Iris pigment epithelial cell (primary cell): ENCODE measurements around the gene SKAP1.

Experiments used
- DNase-seq: peaks from one replicate; pipeline ENCODE4 v3.0.0-alpha.2; 2011; ENCODE audit warnings: low read depth

The SKAP1 gene

GRCh38 chr17:48144231-48144630 lies 285.8 kb downstream of the SKAP1 start:
- no peak for DNase-seq

GRCh38 chr17:48143629-48144028 lies 286.4 kb downstream of the SKAP1 start:
- DNase-seq, result no peak

GRCh38 chr17:48139944-48140343 lies 290.1 kb downstream of the SKAP1 start:
- no peak for DNase-seq

GRCh38 chr17:48137656-48138055 lies 292.4 kb downstream of the SKAP1 start:
- DNase-seq, result no peak

GRCh38 chr17:48134912-48135480 lies 295.0 kb downstream of the SKAP1 start:
- no peak for DNase-seq

- DNase-seq, result no peak
These were observed 297.6 kb downstream of the SKAP1 start for GRCh38 chr17:48132385-48132784.

- peak; percentile 48 for DNase-seq
These were observed 298.7 kb downstream of the SKAP1 start for GRCh38 chr17:48131216-48131824.

- no peak for DNase-seq
These were observed 300.0 kb downstream of the SKAP1 start for GRCh38 chr17:48129981-48130380.

- DNase-seq, result no peak
These were observed 301.6 kb downstream of the SKAP1 start for GRCh38 chr17:48128400-48128799.

DNA sequence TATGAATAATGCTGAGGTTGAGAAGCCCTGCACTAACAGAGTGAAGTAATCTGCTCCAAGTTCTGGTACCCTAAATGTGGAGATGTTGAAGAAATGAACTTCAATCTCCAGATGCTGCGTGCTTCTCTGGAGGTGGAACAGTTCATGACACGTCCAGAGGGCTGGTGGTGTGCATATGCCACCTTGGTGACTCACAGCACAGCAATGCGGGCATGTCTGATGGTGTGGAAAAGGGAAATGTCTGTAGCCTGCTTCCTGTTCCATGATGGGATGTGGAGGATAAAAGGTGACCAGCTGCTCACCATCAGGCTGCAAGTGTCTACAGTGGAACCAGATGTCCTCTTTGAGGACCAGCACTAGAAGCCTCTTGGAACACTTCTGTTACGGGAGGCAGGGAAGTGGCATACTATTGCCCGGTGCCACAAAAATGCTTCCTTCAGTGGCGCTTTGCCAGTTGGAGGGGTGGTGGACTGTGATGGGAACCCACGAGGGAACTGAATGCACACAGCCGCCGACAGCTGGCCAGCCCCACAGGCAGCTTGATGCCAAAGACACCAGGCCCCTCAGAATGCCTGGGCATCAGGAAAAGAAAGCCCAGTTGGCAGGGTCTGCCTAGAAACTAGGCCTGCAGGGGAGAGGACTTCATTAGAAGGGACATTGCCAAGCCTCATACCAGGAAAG lies 302.5 kb downstream of the SKAP1 start:
- DNase-seq, result no peak

DNA sequence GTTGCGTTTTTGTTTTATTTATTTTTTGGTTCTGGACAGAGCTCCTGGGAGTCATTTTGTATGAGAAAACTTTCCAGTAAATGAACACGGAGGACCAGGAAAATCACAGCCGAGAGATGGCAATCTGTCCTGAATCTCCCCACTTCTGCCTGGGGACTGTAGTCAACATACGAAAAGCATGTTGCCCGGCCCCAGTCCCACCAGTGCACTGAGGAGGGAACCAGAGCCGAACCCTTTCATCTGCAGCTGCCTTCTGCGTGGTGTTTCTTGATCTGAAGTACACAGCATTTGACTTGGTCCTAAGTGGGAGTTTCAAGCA lies 303.5 kb downstream of the SKAP1 start:
- no peak for DNase-seq

DNA sequence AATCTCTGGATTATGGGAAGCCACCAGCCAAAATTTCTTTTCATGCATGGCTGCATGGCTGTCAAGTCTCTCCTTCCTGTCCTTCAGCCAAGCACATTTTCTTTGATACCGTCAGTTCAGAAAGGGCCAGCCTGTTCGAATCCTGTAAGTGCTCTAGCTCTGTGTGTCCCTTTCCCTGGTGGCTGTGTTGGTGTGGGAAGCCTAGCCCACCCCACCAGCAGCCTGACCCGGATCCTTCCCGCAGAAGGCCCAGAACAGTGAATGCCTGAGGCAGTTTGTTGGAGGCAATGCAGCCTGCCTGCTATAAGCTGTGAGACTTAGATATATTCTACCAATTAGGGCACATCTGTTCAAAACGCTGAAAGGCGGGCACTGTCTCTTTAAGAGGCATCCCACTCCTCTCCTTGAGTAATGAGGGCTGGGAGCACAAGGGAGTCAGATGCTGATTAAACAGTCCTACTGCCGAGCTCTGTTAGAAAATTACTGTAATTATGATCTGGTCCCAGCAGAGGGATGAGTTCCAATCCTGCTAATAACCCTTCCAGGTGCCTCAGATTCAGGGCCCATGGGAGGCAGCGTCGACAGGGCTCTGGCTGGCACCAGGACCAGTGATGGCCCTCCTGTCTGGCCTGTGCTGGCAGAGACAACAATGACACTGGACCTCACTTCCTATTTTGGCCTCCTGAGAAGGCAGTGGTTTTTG lies 304.0 kb downstream of the SKAP1 start:
- DNase-seq, result no peak

- DNase-seq, result no peak
These were observed 306.1 kb downstream of the SKAP1 start for GRCh38 chr17:48123776-48124388.

GRCh38 chr17:48123111-48123510 lies 306.9 kb downstream of the SKAP1 start:
- no peak for DNase-seq

- no peak for DNase-seq
These were observed 307.4 kb downstream of the SKAP1 start for GRCh38 chr17:48122665-48123045.

DNA sequence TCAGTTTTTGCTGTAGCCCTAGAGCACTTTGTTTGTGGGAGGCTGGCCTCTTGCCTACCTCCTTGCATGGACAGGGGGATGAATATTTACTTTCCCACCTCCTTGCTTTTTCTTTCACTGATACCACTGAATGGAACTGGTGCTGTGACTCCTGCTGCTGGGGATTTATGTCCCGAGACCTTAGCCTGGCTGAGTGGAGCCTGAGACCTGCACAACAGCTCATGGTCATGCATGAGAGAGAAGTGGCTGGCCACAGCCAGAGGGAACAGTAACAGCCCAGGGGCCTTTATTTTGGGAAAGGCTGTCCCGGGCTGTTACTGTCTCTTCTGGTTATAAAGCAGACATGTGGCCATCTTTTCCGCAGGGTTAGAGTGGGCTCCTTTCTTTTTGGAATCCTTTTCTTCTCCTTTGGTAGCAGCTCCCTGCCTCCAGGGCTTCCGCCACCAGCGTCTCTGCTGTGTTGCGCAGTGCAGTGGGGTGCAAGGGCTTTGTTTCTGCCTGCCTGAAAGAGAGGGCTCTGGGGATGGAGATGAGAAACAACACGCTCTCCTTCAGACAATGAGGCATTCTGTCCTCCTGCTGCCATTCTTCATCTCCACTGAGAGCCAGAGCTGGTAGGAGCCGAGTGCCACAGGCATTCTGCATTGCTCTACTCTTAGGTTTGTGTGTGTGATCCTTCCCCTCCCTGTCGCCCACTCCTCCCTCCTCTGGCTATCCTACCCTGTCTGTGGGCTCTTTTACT lies 307.9 kb downstream of the SKAP1 start:
- no peak for DNase-seq

GRCh38 chr17:48113201-48113676 lies 316.8 kb downstream of the SKAP1 start:
- DNase-seq, result no peak

- DNase-seq, result no peak
These were observed 318.1 kb downstream of the SKAP1 start for GRCh38 chr17:48111937-48112241.

GRCh38 chr17:48110761-48111160 lies 319.3 kb downstream of the SKAP1 start:
- no peak for DNase-seq

GRCh38 chr17:48107137-48108055 lies 322.6 kb downstream of the SKAP1 start, which contains the start of gene SNX11:
TSS of gene SNX11 (plus strand) at chr17:48107766. CDS start at chr17:48112044, 4,278 bp downstream.
- DNase-seq, result peak; percentile 79

DNA sequence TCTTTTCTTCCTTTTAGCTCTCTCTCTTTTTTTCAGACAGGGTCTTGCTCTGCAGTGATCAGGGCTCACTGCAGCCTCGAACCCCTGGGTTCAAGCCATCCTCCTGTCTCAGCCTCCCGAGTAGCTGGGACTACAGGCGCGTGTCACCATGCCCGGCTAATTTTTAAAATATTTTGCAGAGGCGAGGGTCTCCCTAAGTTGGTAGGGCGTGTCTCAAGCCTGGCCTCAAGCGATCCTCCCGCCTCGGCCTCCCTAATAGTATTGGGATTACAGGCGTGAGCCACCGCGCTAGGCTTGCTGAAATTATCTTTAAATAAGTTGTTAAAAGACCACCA lies 323.2 kb downstream of the SKAP1 start:
- no peak for DNase-seq
